Globus pallidus (tissue), 1 donor: ENCODE measurements around the gene PLK5.
"Not testable (repeated sequence)": the region's sequence is repeated elsewhere in the genome, so short reads cannot be mapped to it uniquely, and the experiment has no call there.

ENCODE experiments used
- DNase-seq: peaks from one replicate; pipeline ENCODE4 v3.0.0-alpha.2; 2015; ENCODE audit warnings: low spot score

Gene PLK5

GRCh38 chr19:1523412-1524286 is at the start of gene PLK5:
TSS of gene PLK5 (plus strand) at chr19:1524077. CDS start at chr19:1526997, 2,920 bp downstream.
- no peak for DNase-seq

GRCh38 chr19:1474765-1475351 is 49.0 kb upstream of the PLK5 start:
- no peak for DNase-seq

GRCh38 chr19:1475751-1476437 is 48.0 kb upstream of the PLK5 start:
- DNase-seq: no peak

GRCh38 chr19:1477056-1477455 is 46.8 kb upstream of the PLK5 start:
- DNase-seq: not testable (repeated sequence)

- peak; percentile 90 for DNase-seq
Observed at GRCh38 chr19:1478934-1479707, 44.8 kb upstream of the PLK5 start, which contains the start of gene C19orf25. TSS of gene C19orf25 (minus strand) at chr19:1479215. CDS start at chr19:1478903, 312 bp downstream.

GRCh38 chr19:1481224-1481892 is 42.5 kb upstream of the PLK5 start:
- no peak for DNase-seq

GRCh38 chr19:1481893-1482360 is 42.0 kb upstream of the PLK5 start:
- no peak for DNase-seq

- no peak for DNase-seq
Observed at GRCh38 chr19:1482361-1483130, 41.3 kb upstream of the PLK5 start.

GRCh38 chr19:1483131-1483978 is 40.5 kb upstream of the PLK5 start:
- DNase-seq: no peak

GRCh38 chr19:1483979-1484428 is 39.9 kb upstream of the PLK5 start:
- DNase-seq: no peak

GRCh38 chr19:1486720-1487575 is 36.9 kb upstream of the PLK5 start:
- DNase-seq: no peak

- DNase-seq: no peak
Observed at GRCh38 chr19:1487576-1488281, 36.1 kb upstream of the PLK5 start.

GRCh38 chr19:1488282-1488601 is 35.6 kb upstream of the PLK5 start:
- DNase-seq: no peak

GRCh38 chr19:1489463-1490310 is 34.2 kb upstream of the PLK5 start:
- no peak for DNase-seq

- DNase-seq: peak; percentile 99
Observed at GRCh38 chr19:1490311-1491113, 33.4 kb upstream of the PLK5 start, which contains the start of gene PCSK4. TSS of gene PCSK4 (minus strand) at chr19:1490350. CDS start at chr19:1490346, 4 bp downstream.
